WTC11 (cell line): ENCODE measurements around the gene CSRNP3. TPM values are rescaled to one million over a fixed set of nuclear protein-coding genes. Genes with fewer than 3 reads are reported as not detected.

Experiments
- ATAC-seq: fragments of 200-7000 bp; cut with Tn5 transposase; 2 replicates; pipeline ENCODE4 v1.10.0; 2021; ENCODE audit warnings: mild to moderate bottlenecking, moderate library complexity
- CTCF ChIA-PET: fragments of 300-600 bp; sonication (Branson Sonifier 250); formaldehyde crosslinking; loops from one replicate; lab custom pipeline; 2021; ENCODE audit warnings: antibody characterized with exemption; lab: Charles Lee
- POLR2A ChIA-PET: fragments of 350-600 bp; sonication (Branson Sonifier 250); formaldehyde crosslinking; loops from one replicate; lab custom pipeline; 2021; ENCODE audit warnings: antibody characterized with exemption; lab: Charles Lee
- DNase-seq: peaks from one replicate; pipeline ENCODE4 v3.0.0; 2021; ENCODE audit warnings: low spot score
- H3K27ac Mint-ChIP-seq: 2 replicates; pipeline ENCODE4 v1.8.0; 2021; ENCODE audit warnings: mixed read lengths
- H3K27me3 Mint-ChIP-seq: 2 replicates; pipeline ENCODE4 v1.8.0; 2021; ENCODE audit warnings: low read depth, mild to moderate bottlenecking, moderate library complexity, mixed read lengths
- H3K36me3 Mint-ChIP-seq: 2 replicates; pipeline ENCODE4 v1.8.0; 2021; ENCODE audit warnings: mixed read lengths
- H3K4me1 Mint-ChIP-seq: 2 replicates; pipeline ENCODE4 v1.8.0; 2022; ENCODE audit warnings: mixed read lengths
- H3K4me3 Mint-ChIP-seq: 2 replicates; pipeline ENCODE4 v1.8.0; 2021; ENCODE audit warnings: mild to moderate bottlenecking, moderate library complexity, mixed read lengths
- H3K9me3 Mint-ChIP-seq: 2 replicates; pipeline ENCODE4 v1.8.0; 2021; ENCODE audit warnings: mixed read lengths
- AFF4 ChIP-seq: sonication (generic); formaldehyde crosslinking; IDR thresholded peaks from 2 replicates; pipeline ENCODE4 v1.8.1; 2023; ENCODE audit warnings: mild to moderate bottlenecking, missing genetic modification reagents, borderline replicate concordance
- ATF1 ChIP-seq: sonication (generic); formaldehyde crosslinking; IDR thresholded peaks from 2 replicates; pipeline ENCODE4 v1.8.1; 2023; ENCODE audit warnings: mild to moderate bottlenecking, moderate library complexity, missing genetic modification reagents
- EMX1 ChIP-seq: fragments of 250-450 bp; sonication (Bioruptor Pico); IDR thresholded peaks from 2 replicates; pipeline ENCODE4 v1.8.0; 2021; ENCODE audit warnings: mild to moderate bottlenecking
- ESRRA ChIP-seq: sonication (generic); formaldehyde crosslinking; IDR thresholded peaks from 2 replicates; pipeline ENCODE4 v1.8.1; 2022; ENCODE audit warnings: mild to moderate bottlenecking, missing genetic modification reagents, borderline replicate concordance
- ETV6 ChIP-seq: sonication (generic); formaldehyde crosslinking; IDR thresholded peaks from 2 replicates; pipeline ENCODE4 v1.8.1; 2022; ENCODE audit warnings: mild to moderate bottlenecking, missing genetic modification reagents
- IRF2 ChIP-seq: sonication (generic); formaldehyde crosslinking; IDR thresholded peaks from 2 replicates; pipeline ENCODE4 v1.8.0; 2022; ENCODE audit warnings: low read depth, missing genetic modification reagents, borderline replicate concordance
- JAZF1 ChIP-seq: fragments of 250-450 bp; sonication (Bioruptor Pico); IDR thresholded peaks from 2 replicates; pipeline ENCODE4 v1.9.0; 2021; ENCODE audit warnings: moderate library complexity, mild to moderate bottlenecking, inconsistent platforms
- NFYB ChIP-seq: sonication (generic); formaldehyde crosslinking; conservative IDR thresholded peaks from 2 replicates; pipeline ENCODE4 v1.8.0; 2022; ENCODE audit warnings: low read depth, missing genetic modification reagents
- PREB ChIP-seq: sonication (generic); formaldehyde crosslinking; IDR thresholded peaks from 2 replicates; pipeline ENCODE4 v1.8.1; 2022; ENCODE audit warnings: mild to moderate bottlenecking, missing genetic modification reagents, moderate library complexity, borderline replicate concordance
- RELA ChIP-seq: sonication (generic); formaldehyde crosslinking; IDR thresholded peaks from 2 replicates; pipeline ENCODE4 v1.8.1; 2022; ENCODE audit warnings: missing genetic modification reagents, mild to moderate bottlenecking, borderline replicate concordance
- TCF7 ChIP-seq: sonication (generic); formaldehyde crosslinking; IDR thresholded peaks from 2 replicates; pipeline ENCODE4 v1.8.0; 2022; ENCODE audit warnings: mild to moderate bottlenecking, low read depth, missing genetic modification reagents, moderate library complexity
- TEAD4 ChIP-seq: sonication (generic); formaldehyde crosslinking; IDR thresholded peaks from 2 replicates; pipeline ENCODE4 v1.8.0; 2022; ENCODE audit warnings: mild to moderate bottlenecking, missing genetic modification reagents
- USF2 ChIP-seq: sonication (generic); formaldehyde crosslinking; IDR thresholded peaks from 2 replicates; pipeline ENCODE4 v1.8.1; 2023; ENCODE audit warnings: mild to moderate bottlenecking, missing genetic modification reagents, moderate library complexity
- ZBTB21 ChIP-seq: sonication (generic); formaldehyde crosslinking; IDR thresholded peaks from 2 replicates; pipeline ENCODE4 v1.8.1; 2023; ENCODE audit warnings: mild to moderate bottlenecking, missing genetic modification reagents, borderline replicate concordance
- total RNA-seq: library from RNA; stranded (reverse); gene quantifications from 3 replicates; pipeline ENCODE4 v1.2.3, GENCODE V29; 2021
- TF ChIP-seq, protein P1 (sequence below): fragments of 250-450 bp; sonication (Bioruptor Pico); IDR thresholded peaks from 2 replicates; pipeline ENCODE4 v1.9.0; 2021; ENCODE audit warnings: mild to moderate bottlenecking, borderline replicate concordance
- TF ChIP-seq, protein P2 (sequence below): sonication (generic); formaldehyde crosslinking; IDR thresholded peaks from 2 replicates; pipeline ENCODE4 v1.8.0; 2022; ENCODE audit warnings: mild to moderate bottlenecking, missing genetic modification reagents

Gene CSRNP3
- total RNA-seq, 1 experiment from 2014 or later = 7.3 TPM

DNA sequence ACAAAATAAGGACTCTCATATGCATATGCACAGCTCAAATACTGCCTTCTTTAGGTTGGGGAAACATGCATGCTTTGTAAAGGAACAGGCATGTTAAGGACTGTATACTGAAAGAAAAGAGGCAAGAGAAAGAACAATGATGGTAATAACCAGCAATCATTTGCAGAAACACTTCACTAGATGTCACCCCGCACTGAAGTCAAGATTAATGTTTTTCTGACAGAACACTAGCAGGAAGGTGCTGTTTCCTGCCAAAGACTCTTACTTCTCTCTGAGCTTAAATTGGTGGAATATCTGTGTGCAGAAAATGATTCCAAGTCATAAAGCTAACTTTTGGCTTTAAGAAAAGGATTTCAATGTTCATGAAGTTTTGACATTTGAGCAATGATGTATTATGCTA, 19.3 kb upstream of the CSRNP3 start:
- TF ChIP-seq ESRRA (CRISPR knock-in tag) = no peak
- ChIA-PET CTCF (no interaction called here), POLR2A (interaction anchor here (0.6 kb wide), 1 partner anchor 732 kb away, joined by 3 read pairs; no protein-coding TSS in a partner anchor)
- peaks cover 3% of the 10 kb centered on the region for H3K4me1 Mint-ChIP-seq
- H3K27me3 Mint-ChIP-seq = no peaks in the 10 kb centered on the region
- H3K4me3 Mint-ChIP-seq = no peak overlapping the region
- no peaks in the 10 kb centered on the region for H3K36me3 Mint-ChIP-seq
- DNase-seq (no peak), ATAC-seq (no peak)
- peaks cover 5% of the 10 kb centered on the region; the same call in 1 of the 2 replicates for H3K9me3 Mint-ChIP-seq
- no peak overlapping the region; the same call in 1 of the 2 replicates for H3K27ac Mint-ChIP-seq

DNA sequence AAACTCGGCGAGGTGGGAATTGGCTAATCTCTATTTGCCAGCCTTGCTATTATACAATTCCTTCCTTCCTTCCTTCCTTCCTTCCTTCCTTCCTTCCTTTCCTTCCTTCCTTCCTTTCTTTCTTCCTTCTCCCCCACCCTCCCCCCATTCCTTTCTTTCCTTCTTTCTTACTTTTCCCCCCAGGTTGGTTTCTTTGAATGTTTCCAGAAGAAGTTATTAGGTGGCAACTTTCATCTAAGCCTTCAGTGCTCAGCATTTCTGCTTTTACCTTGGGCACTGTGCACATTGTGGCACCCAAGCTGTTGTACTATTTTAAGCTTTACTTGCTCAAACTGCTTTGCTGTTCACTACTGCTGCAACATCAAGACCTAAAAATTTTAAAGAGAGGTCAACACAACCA, 17.2 kb upstream of the CSRNP3 start:
- peaks cover 8% of the 10 kb centered on the region for H3K9me3 Mint-ChIP-seq
- CTCF ChIA-PET = no interaction called here

GRCh38 chr2:165453561-165454094, 15.9 kb upstream of the CSRNP3 start:
- Mint-ChIP-seq H3K4me1 (peaks cover 3% of the 10 kb centered on the region), H3K36me3 (peaks cover 6% of the 10 kb centered on the region), H3K27me3 (no peaks in the 10 kb centered on the region), H3K9me3 (peaks cover 14% of the 10 kb centered on the region), H3K4me3 (no peak overlapping the region), H3K27ac (no peak overlapping the region)
- POLR2A ChIA-PET = no interaction called here
- no peak for DNase-seq
- CTCF ChIA-PET = no interaction called here
- no peak for ATAC-seq
- TF ChIP-seq ZBTB21 (no peak), EMX1 (CRISPR knock-in tag) (no peak), NFYB (CRISPR knock-in tag) (no peak), TEAD4 (CRISPR knock-in tag) (no peak), AFF4 (CRISPR knock-in tag) (no peak), JAZF1 (CRISPR knock-in tag) (no peak), IRF2 (CRISPR knock-in tag) (no peak), ETV6 (CRISPR knock-in tag) (no peak), ATF1 (CRISPR knock-in tag) (no peak)

More for the DNA sequence above, 17.2 kb upstream of the CSRNP3 start:
- Mint-ChIP-seq H3K27ac (no peak overlapping the region), H3K36me3 (peaks cover 6% of the 10 kb centered on the region), H3K27me3 (no peaks in the 10 kb centered on the region), H3K4me3 (no peak overlapping the region), H3K4me1 (peaks cover 3% of the 10 kb centered on the region)
- POLR2A ChIA-PET = no interaction called here
- DNase-seq (no peak), ATAC-seq (no peak)
- TF ChIP-seq PREB (CRISPR knock-in tag) (no peak), RELA (CRISPR knock-in tag) (no peak), USF2 (CRISPR knock-in tag) (no peak), TCF7 (CRISPR knock-in tag) (no peak)
- TF ChIP-seq, protein P1, sequence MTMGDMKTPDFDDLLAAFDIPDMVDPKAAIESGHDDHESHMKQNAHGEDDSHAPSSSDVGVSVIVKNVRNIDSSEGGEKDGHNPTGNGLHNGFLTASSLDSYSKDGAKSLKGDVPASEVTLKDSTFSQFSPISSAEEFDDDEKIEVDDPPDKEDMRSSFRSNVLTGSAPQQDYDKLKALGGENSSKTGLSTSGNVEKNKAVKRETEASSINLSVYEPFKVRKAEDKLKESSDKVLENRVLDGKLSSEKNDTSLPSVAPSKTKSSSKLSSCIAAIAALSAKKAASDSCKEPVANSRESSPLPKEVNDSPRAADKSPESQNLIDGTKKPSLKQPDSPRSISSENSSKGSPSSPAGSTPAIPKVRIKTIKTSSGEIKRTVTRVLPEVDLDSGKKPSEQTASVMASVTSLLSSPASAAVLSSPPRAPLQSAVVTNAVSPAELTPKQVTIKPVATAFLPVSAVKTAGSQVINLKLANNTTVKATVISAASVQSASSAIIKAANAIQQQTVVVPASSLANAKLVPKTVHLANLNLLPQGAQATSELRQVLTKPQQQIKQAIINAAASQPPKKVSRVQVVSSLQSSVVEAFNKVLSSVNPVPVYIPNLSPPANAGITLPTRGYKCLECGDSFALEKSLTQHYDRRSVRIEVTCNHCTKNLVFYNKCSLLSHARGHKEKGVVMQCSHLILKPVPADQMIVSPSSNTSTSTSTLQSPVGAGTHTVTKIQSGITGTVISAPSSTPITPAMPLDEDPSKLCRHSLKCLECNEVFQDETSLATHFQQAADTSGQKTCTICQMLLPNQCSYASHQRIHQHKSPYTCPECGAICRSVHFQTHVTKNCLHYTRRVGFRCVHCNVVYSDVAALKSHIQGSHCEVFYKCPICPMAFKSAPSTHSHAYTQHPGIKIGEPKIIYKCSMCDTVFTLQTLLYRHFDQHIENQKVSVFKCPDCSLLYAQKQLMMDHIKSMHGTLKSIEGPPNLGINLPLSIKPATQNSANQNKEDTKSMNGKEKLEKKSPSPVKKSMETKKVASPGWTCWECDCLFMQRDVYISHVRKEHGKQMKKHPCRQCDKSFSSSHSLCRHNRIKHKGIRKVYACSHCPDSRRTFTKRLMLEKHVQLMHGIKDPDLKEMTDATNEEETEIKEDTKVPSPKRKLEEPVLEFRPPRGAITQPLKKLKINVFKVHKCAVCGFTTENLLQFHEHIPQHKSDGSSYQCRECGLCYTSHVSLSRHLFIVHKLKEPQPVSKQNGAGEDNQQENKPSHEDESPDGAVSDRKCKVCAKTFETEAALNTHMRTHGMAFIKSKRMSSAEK = no peak
- TF ChIP-seq, protein P2, sequence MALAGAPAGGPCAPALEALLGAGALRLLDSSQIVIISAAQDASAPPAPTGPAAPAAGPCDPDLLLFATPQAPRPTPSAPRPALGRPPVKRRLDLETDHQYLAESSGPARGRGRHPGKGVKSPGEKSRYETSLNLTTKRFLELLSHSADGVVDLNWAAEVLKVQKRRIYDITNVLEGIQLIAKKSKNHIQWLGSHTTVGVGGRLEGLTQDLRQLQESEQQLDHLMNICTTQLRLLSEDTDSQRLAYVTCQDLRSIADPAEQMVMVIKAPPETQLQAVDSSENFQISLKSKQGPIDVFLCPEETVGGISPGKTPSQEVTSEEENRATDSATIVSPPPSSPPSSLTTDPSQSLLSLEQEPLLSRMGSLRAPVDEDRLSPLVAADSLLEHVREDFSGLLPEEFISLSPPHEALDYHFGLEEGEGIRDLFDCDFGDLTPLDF = no peak
